GM21619 (cell line): ENCODE measurements around the gene KRTAP5-9.
"Not testable (repeated sequence)": the region's sequence is repeated elsewhere in the genome, so short reads cannot be mapped to it uniquely, and the experiment has no call there.

Experiments used
- ATAC-seq: cut with Tn5 transposase; IDR thresholded peaks from one replicate; pipeline ENCODE4 v1.9.1; 2021; ENCODE audit not compliant: unreplicated experiment

The KRTAP5-9 gene

GRCh38 chr11:71532036-71532610 lies 16.1 kb upstream of the KRTAP5-9 start:
- ATAC-seq: no peak

GRCh38 chr11:71534711-71535608 lies 13.3 kb upstream of the KRTAP5-9 start:
- ATAC-seq: not testable (repeated sequence)

- no peak for ATAC-seq
Measured at GRCh38 chr11:71535825-71536224, 12.4 kb upstream of the KRTAP5-9 start.

- ATAC-seq: no peak
Measured at GRCh38 chr11:71537537-71537936, 10.7 kb upstream of the KRTAP5-9 start.

- not testable (repeated sequence) for ATAC-seq
Measured at GRCh38 chr11:71537977-71538665, 10.1 kb upstream of the KRTAP5-9 start, which contains the start of gene KRTAP5-8. TSS of gene KRTAP5-8 (plus strand) at chr11:71538025. CDS start at chr11:71538056, 31 bp downstream.

GRCh38 chr11:71538666-71538990 lies 9.6 kb upstream of the KRTAP5-9 start:
- no peak for ATAC-seq

- no peak for ATAC-seq
Measured at GRCh38 chr11:71539017-71539416, 9.2 kb upstream of the KRTAP5-9 start.

GRCh38 chr11:71539971-71540370 lies 8.2 kb upstream of the KRTAP5-9 start:
- not testable (repeated sequence) for ATAC-seq

GRCh38 chr11:71540521-71541304 lies 7.5 kb upstream of the KRTAP5-9 start:
- not testable (repeated sequence) for ATAC-seq

- ATAC-seq: no peak
Measured at GRCh38 chr11:71542382-71542781, 5.8 kb upstream of the KRTAP5-9 start.

- no peak for ATAC-seq
Measured at GRCh38 chr11:71542879-71543777, 5.1 kb upstream of the KRTAP5-9 start.

- no peak for ATAC-seq
Measured at GRCh38 chr11:71543866-71544265, 4.4 kb upstream of the KRTAP5-9 start.

- no peak for ATAC-seq
Measured at GRCh38 chr11:71544525-71545214, 3.5 kb upstream of the KRTAP5-9 start.

- ATAC-seq: no peak
Measured at GRCh38 chr11:71545405-71545966, 2.7 kb upstream of the KRTAP5-9 start.

- no peak for ATAC-seq
Measured at GRCh38 chr11:71548716-71549151, 514 bp downstream of the KRTAP5-9 start.

- no peak for ATAC-seq
Measured at GRCh38 chr11:71551711-71552110, 3.5 kb downstream of the KRTAP5-9 start.

GRCh38 chr11:71554996-71555395 lies 6.8 kb downstream of the KRTAP5-9 start:
- ATAC-seq: no peak

GRCh38 chr11:71555508-71555907 lies 7.3 kb downstream of the KRTAP5-9 start:
- no peak for ATAC-seq

- ATAC-seq: no peak
Measured at GRCh38 chr11:71556018-71556417, 7.8 kb downstream of the KRTAP5-9 start.
